K562 (cell line): ENCODE data around the gene CTIF. TPM values are rescaled to one million over a fixed set of nuclear protein-coding genes. Genes with fewer than 3 reads are reported as not detected.

Source experiments
- AFF1 ChIP-seq, 2 experiments: fragments of 450-650 bp; IDR thresholded peaks; 2 replicates each; pipeline ENCODE4 v1.6.1; 2018; ENCODE audit warnings: mild to moderate bottlenecking in 2 of 2, low read depth in 1 of 2; ENCODE audit not compliant: partially characterized antibody in 2 of 2
- ASH1L ChIP-seq: fragments of 450-650 bp; IDR thresholded peaks from 2 replicates; pipeline ENCODE4 v1.6.1; 2018; ENCODE audit warnings: borderline replicate concordance, mild to moderate bottlenecking, low read depth; ENCODE audit not compliant: partially characterized antibody
- BRF1 ChIP-seq: IDR thresholded peaks from 3 replicates; pipeline ENCODE4 v1.6.1; 2011; ENCODE audit warnings: borderline replicate concordance, mild to moderate bottlenecking; ENCODE audit not compliant: insufficient read length; ENCODE audit errors: extremely low read depth
- ELF1 ChIP-seq: fragments of 200-800 bp; sonication (Bioruptor generic); IDR thresholded peaks from 2 replicates; pipeline ENCODE4 v1.6.1; 2016; ENCODE audit warnings: missing genetic modification characterization, missing compliant biosample characterization
- ETS2 ChIP-seq: IDR thresholded peaks from 2 replicates; pipeline ENCODE4 v1.6.1; 2016; ENCODE audit warnings: borderline replicate concordance, missing genetic modification characterization, mild to moderate bottlenecking, moderate library complexity, missing compliant biosample characterization; ENCODE audit not compliant: poor library complexity, severe bottlenecking
- KAT7 ChIP-seq: sonication (generic); formaldehyde crosslinking; IDR thresholded peaks from 2 replicates; pipeline ENCODE4 v1.8.0; 2022; ENCODE audit warnings: missing genetic modification reagents, mild to moderate bottlenecking, borderline replicate concordance
- MAZ ChIP-seq, 2 experiments: fragments of 450-650 bp in 1 of 2; sonication (generic) in 1 of 2; formaldehyde crosslinking; IDR thresholded peaks in 1 of 2; conservative IDR thresholded peaks in 1 of 2; 2 replicates each; pipeline versions ENCODE4 v1.4.0 to v1.5.0; 2020; ENCODE audit warnings: mild to moderate bottlenecking in 1 of 2, missing genetic modification reagents in 1 of 2
- MCM7 ChIP-seq, 2 experiments: fragments of 450-650 bp; IDR thresholded peaks; 2 replicates each; pipeline ENCODE4 v1.6.1; 2016 to 2018
- NUFIP1 ChIP-seq: fragments of 450-650 bp; IDR thresholded peaks from 2 replicates; pipeline ENCODE4 v1.6.1; 2018; ENCODE audit not compliant: partially characterized antibody
- XRCC3 ChIP-seq: fragments of 450-650 bp; IDR thresholded peaks from 2 replicates; pipeline ENCODE4 v1.6.1; 2017; ENCODE audit warnings: mild to moderate bottlenecking, moderate library complexity
- ZBTB43 ChIP-seq: sonication (generic); formaldehyde crosslinking; IDR thresholded peaks from 2 replicates; pipeline ENCODE4 v1.8.0; 2023; ENCODE audit warnings: mild to moderate bottlenecking, missing genetic modification reagents
- ZC3H11A ChIP-seq: IDR thresholded peaks from 2 replicates; pipeline ENCODE4 v1.6.1; 2012; ENCODE audit warnings: low read depth, low read length, improper control_type of control experiment
- ZC3H8 ChIP-seq: fragments of 450-650 bp; IDR thresholded peaks from 2 replicates; pipeline ENCODE4 v1.6.1; 2017
- ZNF561 ChIP-seq: fragments of 450-650 bp; formaldehyde crosslinking; conservative IDR thresholded peaks from 2 replicates; pipeline ENCODE4 v1.4.0; 2020; ENCODE audit warnings: mild to moderate bottlenecking, moderate library complexity
- ZNF589 ChIP-seq: fragments of 200-800 bp; sonication (Bioruptor generic); IDR thresholded peaks from 2 replicates; pipeline ENCODE4 v1.6.1; 2016; ENCODE audit warnings: low read depth, missing genetic modification characterization, missing compliant biosample characterization
- ZNF76 ChIP-seq: fragments of 250-450 bp; sonication (Bioruptor Pico); IDR thresholded peaks from 2 replicates; pipeline ENCODE4 v1.4.0; 2020; ENCODE audit warnings: mild to moderate bottlenecking, moderate library complexity, borderline replicate concordance
- ZZZ3 ChIP-seq: fragments of 450-650 bp; IDR thresholded peaks from 2 replicates; pipeline ENCODE4 v1.6.1; 2016; ENCODE audit warnings: antibody characterized with exemption, mild to moderate bottlenecking, moderate library complexity
- polyA plus RNA-seq, 8 experiments: library from polyadenylated mRNA; depleted of rRNA in 4 of 8; stranded (reverse) in 5 of 8; unstranded in 3 of 8; fragments of >200 nt; fragmentation: Nextera tagmentation in 2 of 8; fragmentation: Illumina TruSeq in 1 of 8; extraction: Ambion mirVana in 2 of 8; extraction: Trizol in 1 of 8; gene quantifications; 2 replicates each; pipeline versions ENCODE4 v1.2.1 to v1.2.3, GENCODE V29; 2011 to 2014; ENCODE audit warnings: inconsistent platforms in 1 of 8, missing spikeins in 1 of 8
- total RNA-seq, 7 experiments: library from RNA; depleted of rRNA in 6 of 7; stranded (reverse); fragments of >200 nt in 6 of 7; fragmentation: Illumina TruSeq in 2 of 7; extraction: Trizol in 2 of 7; gene quantifications; 2 replicates each; pipeline versions ENCODE4 v1.2.1 to v1.2.3, GENCODE V29; 2011 to 2021; ENCODE audit warnings: low replicate concordance in 1 of 7
- TF ChIP-seq, protein P1 (sequence below), 2 experiments: IDR thresholded peaks; 2 replicates each; pipeline ENCODE4 v1.6.1; 2011; ENCODE audit warnings: borderline replicate concordance in 1 of 2, control low read depth in 1 of 2, low read depth in 1 of 2, low read length in 1 of 2, mild to moderate bottlenecking in 1 of 2, mixed read lengths in 1 of 2, moderate library complexity in 1 of 2; ENCODE audit not compliant: insufficient read depth in 1 of 2, insufficient read length in 1 of 2, poor library complexity in 1 of 2, severe bottlenecking in 1 of 2; ENCODE audit errors: extremely low read depth in 1 of 2
- TF ChIP-seq, protein P2 (sequence below): sonication (generic); formaldehyde crosslinking; IDR thresholded peaks from 2 replicates; pipeline ENCODE4 v1.8.1; 2023; ENCODE audit warnings: mild to moderate bottlenecking, missing genetic modification reagents

The CTIF gene
- total and polyA plus RNA-seq, 9 of the 15 experiments (the other 6 are each of a cell fraction or from before 2014, with no cell fraction given): 0.17 to 11.5 (median 2.2) TPM

- peak; percentile 71 to 74; a peak in 3 of 4 replicates for TF ChIP-seq MAZ (CRISPR knock-in tag; conservative IDR thresholded peaks at IDR 0.05 in 1 of 2, IDR thresholded peaks at IDR 0.05 in 1 of 2)
- no peak for TF ChIP-seq ETS2 (tag)
- TF ChIP-seq, protein P1, sequence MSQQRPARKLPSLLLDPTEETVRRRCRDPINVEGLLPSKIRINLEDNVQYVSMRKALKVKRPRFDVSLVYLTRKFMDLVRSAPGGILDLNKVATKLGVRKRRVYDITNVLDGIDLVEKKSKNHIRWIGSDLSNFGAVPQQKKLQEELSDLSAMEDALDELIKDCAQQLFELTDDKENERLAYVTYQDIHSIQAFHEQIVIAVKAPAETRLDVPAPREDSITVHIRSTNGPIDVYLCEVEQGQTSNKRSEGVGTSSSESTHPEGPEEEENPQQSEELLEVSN (IDR thresholded peaks at IDR 0.05; ENCODE audit: borderline replicate concordance in 1 of 2, extremely low read depth in 1 of 2, insufficient read depth in 1 of 2, insufficient read length in 1 of 2, low read depth in 1 of 2, low read length in 1 of 2, poor library complexity in 1 of 2, severe bottlenecking in 1 of 2): no peak
- no peak for TF ChIP-seq ZNF76 (CRISPR knock-in tag)
- TF ChIP-seq AFF1 (IDR thresholded peaks at IDR 0.05; ENCODE audit: low read depth in 1 of 2, partially characterized antibody in 2 of 2): no peak
- TF ChIP-seq XRCC3: no peak
- no peak for TF ChIP-seq ZC3H8
- no peak for TF ChIP-seq NUFIP1
- TF ChIP-seq ZNF589 (CRISPR knock-in tag): no peak
- TF ChIP-seq MCM7 (IDR thresholded peaks at IDR 0.05): no peak
- no peak for TF ChIP-seq ZZZ3
- no peak for TF ChIP-seq ASH1L
- 0 out of 2 replicates have a peak, but pooled peaks have one; percentile 23 for TF ChIP-seq ELF1 (tag)
- no peak for TF ChIP-seq ZNF561 (CRISPR knock-in tag)
- no peak for TF ChIP-seq ZC3H11A
- no peak for TF ChIP-seq ZBTB43 (CRISPR knock-in tag)
- no peak for TF ChIP-seq KAT7 (CRISPR knock-in tag)
- TF ChIP-seq BRF1: no peak
- TF ChIP-seq, protein P2, sequence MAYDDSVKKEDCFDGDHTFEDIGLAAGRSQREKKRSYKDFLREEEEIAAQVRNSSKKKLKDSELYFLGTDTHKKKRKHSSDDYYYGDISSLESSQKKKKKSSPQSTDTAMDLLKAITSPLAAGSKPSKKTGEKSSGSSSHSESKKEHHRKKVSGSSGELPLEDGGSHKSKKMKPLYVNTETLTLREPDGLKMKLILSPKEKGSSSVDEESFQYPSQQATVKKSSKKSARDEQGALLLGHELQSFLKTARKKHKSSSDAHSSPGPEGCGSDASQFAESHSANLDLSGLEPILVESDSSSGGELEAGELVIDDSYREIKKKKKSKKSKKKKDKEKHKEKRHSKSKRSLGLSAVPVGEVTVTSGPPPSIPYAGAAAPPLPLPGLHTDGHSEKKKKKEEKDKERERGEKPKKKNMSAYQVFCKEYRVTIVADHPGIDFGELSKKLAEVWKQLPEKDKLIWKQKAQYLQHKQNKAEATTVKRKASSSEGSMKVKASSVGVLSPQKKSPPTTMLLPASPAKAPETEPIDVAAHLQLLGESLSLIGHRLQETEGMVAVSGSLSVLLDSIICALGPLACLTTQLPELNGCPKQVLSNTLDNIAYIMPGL (CRISPR knock-in tag): no peak
Observed at GRCh38 chr18:48896875-48897511, 358.2 kb downstream of the CTIF start (continued).
